ENCODE data around the gene IL1R2. TPM values are rescaled to one million over a fixed set of nuclear protein-coding genes. Genes with fewer than 3 reads are reported as not detected.
"Not testable (repeated sequence)": the region's sequence is repeated elsewhere in the genome, so short reads cannot be mapped to it uniquely, and the experiment has no call there.

The IL1R2 gene
- total RNA-seq, 2 experiments from 2014 or later = 0.88 TPM; not detected in 1

DNA sequence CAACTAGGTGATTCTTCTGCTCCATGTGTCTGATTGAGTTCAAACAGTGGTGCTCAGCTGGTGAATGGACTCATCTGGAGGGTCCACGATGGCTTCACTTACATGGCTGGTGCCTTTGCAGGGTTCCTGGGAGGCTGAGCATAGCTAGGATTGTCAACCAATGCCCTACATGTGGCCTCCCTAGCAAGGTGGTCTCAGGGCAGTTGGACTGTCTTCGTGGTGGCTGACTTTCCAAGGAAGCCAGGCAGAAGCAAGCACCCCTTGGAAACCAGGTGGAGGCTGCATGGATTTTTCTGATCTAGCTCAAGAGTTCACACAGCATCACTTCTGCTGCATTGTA lies 6.8 kb downstream of the IL1R2 start:
- no peak overlapping the region for H3K27ac Mint-ChIP-seq
- no peak for ATAC-seq
- CTCF ChIA-PET = interaction anchor here (1.2 to 2.3 kb wide), 2 partner anchors 10 to 115 kb away, joined by 3 to 9 read pairs; no protein-coding TSS in a partner anchor
- DNase-seq = no peak
- H3K36me3 Mint-ChIP-seq = no peaks in the 10 kb centered on the region
- no peak overlapping the region for H3K4me3 Mint-ChIP-seq
- H3K9me3 Mint-ChIP-seq (ENCODE audit: low read depth) = no peaks in the 10 kb centered on the region
- H3K4me1 Mint-ChIP-seq = peaks cover 32% of the 10 kb centered on the region
- H3K27me3 Mint-ChIP-seq = peaks cover 8% of the 10 kb centered on the region

DNA sequence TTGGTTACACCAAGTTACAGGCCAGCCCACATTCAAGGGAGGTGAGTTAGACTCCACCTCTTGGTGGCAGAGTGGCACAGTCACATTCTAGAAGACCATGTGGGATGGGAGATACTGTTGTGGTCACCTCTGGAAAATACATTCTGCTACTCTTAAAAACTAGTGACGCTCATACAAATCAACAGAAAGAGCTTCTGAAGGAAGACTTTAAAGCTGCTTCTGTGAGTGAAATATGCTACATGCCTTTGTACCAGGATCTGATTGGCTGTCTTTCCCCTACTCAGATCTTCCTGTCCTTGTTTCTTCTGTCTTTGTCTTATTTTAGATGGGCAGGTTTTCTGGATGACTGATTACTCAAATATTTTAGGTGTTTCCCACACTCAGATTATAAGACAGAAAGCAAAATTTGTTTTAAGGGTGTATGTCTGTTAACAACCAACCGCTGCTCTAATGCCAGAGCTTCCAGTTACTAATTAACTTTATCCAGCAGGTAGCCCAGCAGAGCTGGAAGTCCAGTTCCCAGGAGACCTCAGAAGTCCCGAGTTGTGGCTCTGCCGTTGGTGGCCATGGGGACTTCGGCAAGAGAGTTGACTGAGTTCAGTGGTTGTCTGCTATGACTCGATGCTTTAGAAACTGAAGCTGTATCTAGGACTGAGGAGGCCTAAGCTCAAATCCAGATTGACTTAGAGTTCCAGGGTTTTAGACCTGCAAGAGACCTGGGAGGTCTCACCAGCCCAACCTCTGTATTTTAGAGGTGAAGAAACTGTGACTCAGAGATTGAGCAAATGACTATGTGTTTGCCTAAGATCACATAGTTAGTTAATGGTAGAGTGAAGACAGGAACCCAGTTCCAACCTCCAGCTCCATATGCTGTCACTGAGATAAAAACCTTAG lies 7.4 kb downstream of the IL1R2 start:
- ATAC-seq = peak; percentile 37
- peaks cover 32% of the 10 kb centered on the region for H3K4me1 Mint-ChIP-seq
- no peak overlapping the region for H3K4me3 Mint-ChIP-seq
- no peaks in the 10 kb centered on the region for H3K9me3 Mint-ChIP-seq (ENCODE audit: low read depth)
- DNase-seq = no peak
- no peak overlapping the region for H3K27ac Mint-ChIP-seq
- CTCF ChIA-PET = interaction anchor here (0.8 to 2.3 kb wide), 7 partner anchors 9 to 357 kb away, joined by 3 to 11 read pairs (median 4); partner anchors contain the start of gene IL18R1
- H3K36me3 Mint-ChIP-seq = no peaks in the 10 kb centered on the region
- peaks cover 5% of the 10 kb centered on the region for H3K27me3 Mint-ChIP-seq

GRCh38 chr2:102000012-102000411 lies 8.3 kb downstream of the IL1R2 start:
- CTCF ChIA-PET = interaction anchor here (1.1 to 2.3 kb wide), 6 partner anchors 8 to 356 kb away, joined by 3 to 11 read pairs (median 4); partner anchors contain the start of gene IL18R1
- ATAC-seq = no peak
- H3K36me3 Mint-ChIP-seq = no peaks in the 10 kb centered on the region
- DNase-seq = no peak
- H3K9me3 Mint-ChIP-seq (ENCODE audit: low read depth) = no peaks in the 10 kb centered on the region
- no peak overlapping the region for H3K27ac Mint-ChIP-seq
- H3K4me3 Mint-ChIP-seq = no peak overlapping the region
- peaks cover 5% of the 10 kb centered on the region for H3K27me3 Mint-ChIP-seq
- peaks cover 32% of the 10 kb centered on the region for H3K4me1 Mint-ChIP-seq

- peak overlapping the region; percentile 67 for H3K27ac Mint-ChIP-seq
- peaks cover 5% of the 10 kb centered on the region for H3K27me3 Mint-ChIP-seq
- H3K4me3 Mint-ChIP-seq = no peak overlapping the region
- no peaks in the 10 kb centered on the region for H3K36me3 Mint-ChIP-seq
- peaks cover 35% of the 10 kb centered on the region for H3K4me1 Mint-ChIP-seq
- H3K9me3 Mint-ChIP-seq (ENCODE audit: low read depth) = no peaks in the 10 kb centered on the region
- CTCF ChIA-PET = interaction anchor here (1.0 to 1.7 kb wide), 5 partner anchors 12 to 239 kb away, joined by 3 to 11 read pairs (median 3); no protein-coding TSS in a partner anchor
- ATAC-seq (peak; percentile 34), DNase-seq (no peak)
Measured at GRCh38 chr2:102000813-102001766, 9.3 kb downstream of the IL1R2 start.

DNA sequence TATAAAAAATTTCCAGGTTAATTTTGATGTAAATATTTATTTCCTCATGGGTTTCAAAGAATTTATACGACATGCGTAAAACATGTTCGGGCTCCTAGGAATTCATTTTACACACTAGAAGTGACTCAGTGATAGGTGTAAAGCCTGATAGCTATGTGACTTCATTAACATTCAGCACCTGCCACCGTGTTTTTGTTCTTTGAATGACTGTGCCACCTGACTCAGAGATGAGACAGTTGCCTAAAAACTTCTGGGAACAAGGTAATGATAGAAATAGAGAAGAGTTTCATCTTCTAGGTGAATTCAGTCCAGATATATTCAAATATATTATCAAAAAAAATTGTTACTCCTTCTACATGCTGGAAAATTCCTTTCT lies 10.0 kb downstream of the IL1R2 start:
- peaks cover 40% of the 10 kb centered on the region for H3K4me1 Mint-ChIP-seq
- DNase-seq (no peak), ATAC-seq (no peak)
- H3K27ac Mint-ChIP-seq = no peak overlapping the region
- peaks cover 8% of the 10 kb centered on the region for H3K27me3 Mint-ChIP-seq
- CTCF ChIA-PET = interaction anchor here (1.0 to 1.3 kb wide), 2 partner anchors 19 to 118 kb away, joined by 3 read pairs; no protein-coding TSS in a partner anchor
- no peak overlapping the region for H3K4me3 Mint-ChIP-seq
- no peaks in the 10 kb centered on the region for H3K36me3 Mint-ChIP-seq
- no peaks in the 10 kb centered on the region for H3K9me3 Mint-ChIP-seq (ENCODE audit: low read depth)

- peaks cover 11% of the 10 kb centered on the region for H3K27me3 Mint-ChIP-seq
- H3K27ac Mint-ChIP-seq = no peak overlapping the region
- ATAC-seq = no peak
- no peaks in the 10 kb centered on the region for H3K36me3 Mint-ChIP-seq
- no peak for DNase-seq
- CTCF ChIA-PET = interaction anchor here (1.0 to 1.3 kb wide), 2 partner anchors 18 to 118 kb away, joined by 3 read pairs; no protein-coding TSS in a partner anchor
- no peaks in the 10 kb centered on the region for H3K9me3 Mint-ChIP-seq (ENCODE audit: low read depth)
- peaks cover 43% of the 10 kb centered on the region for H3K4me1 Mint-ChIP-seq
- H3K4me3 Mint-ChIP-seq = no peak overlapping the region
Measured at GRCh38 chr2:102002228-102002627, 10.5 kb downstream of the IL1R2 start.

GRCh38 chr2:102002909-102003308 lies 11.1 kb downstream of the IL1R2 start:
- H3K27ac Mint-ChIP-seq; H3K9me3 Mint-ChIP-seq (ENCODE audit: low read depth); H3K27me3 Mint-ChIP-seq; CTCF ChIA-PET; H3K36me3 Mint-ChIP-seq; H3K4me3 Mint-ChIP-seq; DNase-seq; ATAC-seq: not testable (repeated sequence)
- H3K4me1 Mint-ChIP-seq = peaks cover 41% of the 10 kb centered on the region

DNA sequence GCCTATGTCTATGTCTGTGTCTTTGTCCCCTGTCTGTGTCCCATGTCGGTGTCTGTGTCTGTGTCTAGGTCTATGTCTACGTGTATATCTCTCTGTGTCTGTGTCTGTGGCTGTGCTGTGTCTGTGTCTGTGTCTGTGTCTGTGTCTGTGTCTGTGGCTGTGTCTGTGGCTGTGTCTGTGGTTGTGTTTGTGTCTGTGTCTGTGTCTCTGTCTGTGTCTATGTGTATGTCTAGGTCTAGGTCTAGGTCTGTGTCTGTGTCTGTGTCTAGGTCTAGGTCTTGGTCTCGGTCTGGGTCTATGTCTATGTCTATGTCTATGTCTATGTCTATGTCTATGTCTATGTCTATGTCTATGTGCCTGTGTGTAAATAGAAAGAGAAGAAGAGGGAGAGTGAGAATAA lies 11.9 kb downstream of the IL1R2 start:
- Mint-ChIP-seq H3K36me3 (no peaks in the 10 kb centered on the region), H3K9me3 (ENCODE audit: low read depth) (no peaks in the 10 kb centered on the region), H3K27ac (no peak overlapping the region), H3K4me3 (no peak overlapping the region), H3K4me1 (peaks cover 36% of the 10 kb centered on the region), H3K27me3 (peaks cover 9% of the 10 kb centered on the region)
- DNase-seq = no peak
- CTCF ChIA-PET = interaction anchor here (2.9 kb wide), 1 partner anchor 16 kb away, joined by 18 read pairs; no protein-coding TSS in a partner anchor
- no peak for ATAC-seq

DNA sequence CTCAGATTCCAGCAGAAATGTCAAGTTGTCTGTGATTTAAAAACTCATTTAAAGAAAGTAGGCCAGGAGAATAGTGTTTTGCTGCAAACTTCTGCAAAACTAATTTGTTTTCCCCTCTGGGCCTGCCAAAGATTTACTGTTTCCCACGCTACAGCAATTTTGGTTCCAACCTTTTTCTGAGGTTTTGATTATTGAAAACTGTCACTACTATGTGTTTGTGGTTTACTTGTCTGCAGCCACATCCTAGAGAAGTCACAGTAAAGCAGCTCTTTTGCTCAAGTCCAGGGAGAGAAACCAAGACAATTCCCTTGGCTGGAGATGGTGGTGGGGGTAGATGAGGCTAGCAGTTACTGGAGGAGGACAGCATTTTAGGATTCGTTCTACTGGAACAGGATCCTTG lies 12.8 kb downstream of the IL1R2 start:
- Mint-ChIP-seq H3K4me3 (no peak overlapping the region), H3K4me1 (peaks cover 28% of the 10 kb centered on the region), H3K27ac (no peak overlapping the region), H3K36me3 (no peaks in the 10 kb centered on the region), H3K9me3 (ENCODE audit: low read depth) (no peaks in the 10 kb centered on the region), H3K27me3 (peaks cover 9% of the 10 kb centered on the region)
- CTCF ChIA-PET = interaction anchor here (0.7 to 4.6 kb wide), 7 partner anchors 9 to 237 kb away, joined by 3 to 46 read pairs (median 4); no protein-coding TSS in a partner anchor
- no peak for DNase-seq
- ATAC-seq = peak; percentile 42

DNA sequence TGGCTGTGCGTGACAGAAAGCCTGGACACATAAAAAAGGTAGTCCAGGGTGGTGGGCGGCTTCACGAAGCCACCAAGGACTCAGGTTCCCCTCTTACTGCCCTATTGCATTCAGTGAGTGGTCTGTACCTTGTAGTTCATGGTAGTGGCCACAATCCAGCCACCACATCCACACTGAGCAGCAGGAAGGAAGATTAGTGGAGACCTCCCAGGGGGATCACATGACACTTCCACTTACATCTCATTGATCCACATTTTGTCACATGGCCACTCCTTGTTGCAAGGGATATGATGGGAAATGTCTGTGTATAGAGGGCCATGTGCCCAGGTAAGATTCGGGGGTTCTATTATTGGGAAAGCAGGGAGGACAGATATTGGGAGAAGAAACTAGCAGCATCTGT lies 13.7 kb downstream of the IL1R2 start:
- peaks cover 22% of the 10 kb centered on the region for H3K4me1 Mint-ChIP-seq
- no peak overlapping the region for H3K27ac Mint-ChIP-seq
- no peak for ATAC-seq
- H3K4me3 Mint-ChIP-seq = no peak overlapping the region
- peaks cover 9% of the 10 kb centered on the region for H3K27me3 Mint-ChIP-seq
- H3K36me3 Mint-ChIP-seq = no peaks in the 10 kb centered on the region
- CTCF ChIA-PET = interaction anchor here (0.7 to 4.6 kb wide), 12 partner anchors 10 to 413 kb away, joined by 3 to 46 read pairs (median 4); no protein-coding TSS in a partner anchor
- no peak for DNase-seq
- H3K9me3 Mint-ChIP-seq (ENCODE audit: low read depth) = no peaks in the 10 kb centered on the region

GRCh38 chr2:102005989-102006885 lies 14.5 kb downstream of the IL1R2 start:
- ATAC-seq (peak; percentile 48), DNase-seq (peak; percentile 50)
- H3K36me3 Mint-ChIP-seq = peaks cover 3% of the 10 kb centered on the region
- H3K4me1 Mint-ChIP-seq = peaks cover 19% of the 10 kb centered on the region
- no peak overlapping the region for H3K27ac Mint-ChIP-seq
- H3K27me3 Mint-ChIP-seq = peaks cover 9% of the 10 kb centered on the region
- no peak overlapping the region for H3K4me3 Mint-ChIP-seq
- H3K9me3 Mint-ChIP-seq (ENCODE audit: low read depth) = no peaks in the 10 kb centered on the region
- CTCF ChIA-PET = interaction anchor here (0.6 to 4.6 kb wide), 18 partner anchors 9 to 412 kb away, joined by 3 to 46 read pairs (median 4); partner anchors contain the start of gene IL18R1

GRCh38 chr2:102006886-102007278 lies 15.1 kb downstream of the IL1R2 start:
- peaks cover 3% of the 10 kb centered on the region for H3K36me3 Mint-ChIP-seq
- H3K9me3 Mint-ChIP-seq (ENCODE audit: low read depth) = no peaks in the 10 kb centered on the region
- ATAC-seq (no peak), DNase-seq (no peak)
- CTCF ChIA-PET = interaction anchor here (0.7 to 4.6 kb wide), 11 partner anchors 8 to 349 kb away, joined by 3 to 46 read pairs (median 9); partner anchors contain the start of gene IL18R1
- H3K4me3 Mint-ChIP-seq = no peak overlapping the region
- peaks cover 9% of the 10 kb centered on the region for H3K27me3 Mint-ChIP-seq
- peaks cover 17% of the 10 kb centered on the region for H3K4me1 Mint-ChIP-seq
- no peak overlapping the region for H3K27ac Mint-ChIP-seq
